CD8-positive, alpha-beta T cell (primary cell): Measurements from ENCODE around the gene ANKRD24. TPM values are rescaled to one million over a fixed set of nuclear protein-coding genes. Genes with fewer than 3 reads are reported as not detected.

Source experiments
- total RNA-seq, 46 experiments: library from RNA in 2 of 46; stranded (reverse) in 2 of 46; gene quantifications; one replicate each; pipeline ENCODE4 v1.2.3 and lab custom pipeline; 2021 to 2026

Gene ANKRD24
- total RNA-seq, 2 experiments from 2014 or later: 0.83 to 1.2 TPM

Other genes starting within 250 kb of the ANKRD24 start
- gene NMRK2, start 249.6 kb upstream of the ANKRD24 start, total RNA-seq: not detected
- 10 to 100 TPM; 20.7 to 21.5 TPM for gene DAPK3, start 211.6 kb upstream of the ANKRD24 start, total RNA-seq
- gene EEF2, start 197.2 kb upstream of the ANKRD24 start, total RNA-seq: 1,000 to 10,000 TPM; 2,844 to 2,933 TPM
- 10 to 100 TPM; 11.6 to 14.9 TPM for gene PIAS4, start 175.0 kb upstream of the ANKRD24 start, total RNA-seq
- gene ZBTB7A, start 115.8 kb upstream of the ANKRD24 start, total RNA-seq: 10 to 100 TPM; 58.2 to 64.5 TPM
- 10 to 100 TPM; 73.9 to 76.8 TPM for gene MAP2K2, start 58.6 kb upstream of the ANKRD24 start, total RNA-seq
- not detected for gene CREB3L3, start 29.1 kb upstream of the ANKRD24 start, total RNA-seq
- 10 to 100 TPM; 12.0 to 13.0 TPM for gene SIRT6, start 126 bp upstream of the ANKRD24 start, total RNA-seq
- not detected for gene EBI3, start 46.8 kb downstream of the ANKRD24 start, total RNA-seq
- gene YJU2, start 64.4 kb downstream of the ANKRD24 start, total RNA-seq: 10 to 100 TPM; 53.9 to 61.6 TPM
- gene SHD, start 96.6 kb downstream of the ANKRD24 start, total RNA-seq: under 1 TPM in 1 of 2 experiments, not detected in 1; 0.11 TPM
- gene TMIGD2, start 119.7 kb downstream of the ANKRD24 start, total RNA-seq: 10 to 100 TPM; 18.7 to 19.5 TPM
- gene FSD1, start 121.9 kb downstream of the ANKRD24 start, total RNA-seq: 1 to 10 TPM; 3.1 to 4.9 TPM
- under 1 TPM; 0.65 to 0.97 TPM for gene STAP2, start 156.1 kb downstream of the ANKRD24 start, total RNA-seq
- gene MPND, start 160.9 kb downstream of the ANKRD24 start, total RNA-seq: 10 to 100 TPM in 1 of 2 experiments, 1 to 10 TPM in 1; 7.3 to 10.4 TPM
- gene SH3GL1, start 217.9 kb downstream of the ANKRD24 start, total RNA-seq: 10 to 100 TPM; 35.0 to 38.1 TPM
- gene CHAF1A, start 220.0 kb downstream of the ANKRD24 start, total RNA-seq: 10 to 100 TPM; 26.3 to 28.1 TPM